Neural cell (in vitro differentiated cells): ENCODE data around the gene TMEM132C. TPM values are rescaled to one million over a fixed set of nuclear protein-coding genes. Genes with fewer than 3 reads are reported as not detected.

Experiments used
- H2AFZ ChIP-seq: fragments of 200-600, 300-800 bp; sonication (generic), shearing (Covaris generic); 2 replicates; pipeline ENCODE4 v1.6.0; 2014; ENCODE audit warnings: low read depth, mild to moderate bottlenecking, antibody characterized with exemption, low read length, moderate library complexity
- H3F3A ChIP-seq: fragments of 200-600 bp; shearing (Covaris generic); 2 replicates; pipeline ENCODE4 v1.6.1; 2016; ENCODE audit warnings: mild to moderate bottlenecking, moderate library complexity, mixed read lengths, antibody characterized with exemption, low read length; ENCODE audit not compliant: insufficient read depth, poor library complexity, severe bottlenecking
- H3K27ac ChIP-seq: fragments of 200-600, 300-800 bp; sonication (generic), shearing (Covaris generic); 2 replicates; pipeline ENCODE4 v1.5.1; 2014; ENCODE audit warnings: mild to moderate bottlenecking, low read length, moderate library complexity
- H3K27me3 ChIP-seq: fragments of 300-800, 200-600 bp; sonication (generic), shearing (Covaris generic); 2 replicates; pipeline ENCODE4 v1.6.0; 2014; ENCODE audit warnings: mild to moderate bottlenecking, low read depth, low read length, moderate library complexity; ENCODE audit not compliant: insufficient read depth
- H3K36me3 ChIP-seq: fragments of 300-800, 200-600 bp; sonication (generic), shearing (Covaris generic); 2 replicates; pipeline ENCODE4 v1.5.1; 2014; ENCODE audit warnings: mild to moderate bottlenecking, antibody characterized with exemption, low read length, moderate library complexity; ENCODE audit not compliant: insufficient read depth
- H3K4me2 ChIP-seq: fragments of 300-800, 200-600 bp; sonication (generic), shearing (Covaris generic); 2 replicates; pipeline ENCODE4 v1.6.0; 2014; ENCODE audit warnings: mild to moderate bottlenecking, low read length
- H3K4me3 ChIP-seq: fragments of 300-800, 200-600 bp; sonication (generic), shearing (Covaris generic); 2 replicates; pipeline ENCODE4 v1.5.1; 2014; ENCODE audit warnings: mild to moderate bottlenecking, low read length, moderate library complexity
- H3K79me2 ChIP-seq: fragments of 200-600 bp; shearing (Covaris generic); replicated peaks from 2 replicates; pipeline ENCODE4 v1.6.0; 2014; ENCODE audit warnings: mild to moderate bottlenecking, low read length, moderate library complexity; ENCODE audit not compliant: insufficient read depth
- H3K9ac ChIP-seq: fragments of 300-800, 200-600 bp; sonication (generic), shearing (Covaris generic); 2 replicates; pipeline ENCODE4 v1.6.1; 2016; ENCODE audit warnings: mild to moderate bottlenecking, low read length, mixed read lengths
- H3K9me2 ChIP-seq: fragments of 200-600 bp; shearing (Covaris generic); 2 replicates; pipeline ENCODE4 v1.6.1; 2016; ENCODE audit warnings: mild to moderate bottlenecking, low read length, mixed read lengths; ENCODE audit not compliant: insufficient read depth
- H3K9me3 ChIP-seq: fragments of 200-600, 300-800 bp; sonication (generic), shearing (Covaris generic); 2 replicates; pipeline ENCODE4 v1.6.1; 2016; ENCODE audit warnings: mild to moderate bottlenecking, mixed run types, low read length, moderate library complexity, mixed read lengths
- H4K20me1 ChIP-seq: fragments of 200-600 bp; shearing (Covaris generic); 2 replicates; pipeline ENCODE4 v1.6.1; 2016; ENCODE audit warnings: mild to moderate bottlenecking, mixed run types; ENCODE audit not compliant: insufficient read depth
- EP300 ChIP-seq: fragments of 450-650 bp; conservative IDR thresholded peaks from 2 replicates; pipeline ENCODE4 v1.6.1; 2014; ENCODE audit warnings: antibody characterized with exemption, mild to moderate bottlenecking, moderate library complexity; ENCODE audit not compliant: poor library complexity, severe bottlenecking
- EZH2 ChIP-seq: fragments of 200-600, 300-800 bp; shearing (Covaris generic), sonication (generic); IDR thresholded peaks from 2 replicates; pipeline ENCODE4 v1.6.1; 2014; ENCODE audit warnings: antibody characterized with exemption, low read length, borderline replicate concordance, mild to moderate bottlenecking; ENCODE audit not compliant: insufficient read depth, poor library complexity, severe bottlenecking
- MXI1 ChIP-seq: fragments of 450-650 bp; conservative IDR thresholded peaks from 2 replicates; pipeline ENCODE4 v1.6.1; 2014; ENCODE audit warnings: antibody characterized with exemption, mild to moderate bottlenecking; ENCODE audit not compliant: poor library complexity, severe bottlenecking
- POLR2AphosphoS5 ChIP-seq: IDR thresholded peaks from 2 replicates; pipeline ENCODE4 v1.6.1; 2012
- RAD21 ChIP-seq: fragments of 450-650 bp; conservative IDR thresholded peaks from 2 replicates; pipeline ENCODE4 v1.6.1; 2014; ENCODE audit warnings: antibody characterized with exemption, mild to moderate bottlenecking, moderate library complexity
- SMC3 ChIP-seq: fragments of 450-650 bp; conservative IDR thresholded peaks from 2 replicates; pipeline ENCODE4 v1.6.1; 2014; ENCODE audit warnings: antibody characterized with exemption, mild to moderate bottlenecking, moderate library complexity; ENCODE audit not compliant: poor library complexity
- TAF1 ChIP-seq: IDR thresholded peaks from 2 replicates; pipeline ENCODE4 v1.6.1; 2012; ENCODE audit warnings: low read depth
- polyA plus RNA-seq: library from polyadenylated mRNA; depleted of rRNA; stranded (reverse); fragments of >200 nt; gene quantifications from 2 replicates; pipeline ENCODE4 v1.2.3, GENCODE V29; 2014
- small RNA-seq, 3 experiments: library from RNA; depleted of rRNA; stranded (forward); fragments of <200 nt; gene quantifications; one replicate each; pipeline ENCODE3, GENCODE V24; 2012
- TF ChIP-seq, protein P1 (sequence below): fragments of 450-650 bp; IDR thresholded peaks from 2 replicates; pipeline ENCODE4 v1.5.1; 2014; ENCODE audit warnings: antibody characterized with exemption, mild to moderate bottlenecking, moderate library complexity; ENCODE audit not compliant: poor library complexity, severe bottlenecking
- TF ChIP-seq, protein P2 (sequence below): IDR thresholded peaks from 2 replicates; pipeline ENCODE4 v1.6.1; 2012; ENCODE audit warnings: borderline replicate concordance

Gene TMEM132C
- polyA plus RNA-seq, 1 donor from 2014 or later: 0.06 TPM

DNA sequence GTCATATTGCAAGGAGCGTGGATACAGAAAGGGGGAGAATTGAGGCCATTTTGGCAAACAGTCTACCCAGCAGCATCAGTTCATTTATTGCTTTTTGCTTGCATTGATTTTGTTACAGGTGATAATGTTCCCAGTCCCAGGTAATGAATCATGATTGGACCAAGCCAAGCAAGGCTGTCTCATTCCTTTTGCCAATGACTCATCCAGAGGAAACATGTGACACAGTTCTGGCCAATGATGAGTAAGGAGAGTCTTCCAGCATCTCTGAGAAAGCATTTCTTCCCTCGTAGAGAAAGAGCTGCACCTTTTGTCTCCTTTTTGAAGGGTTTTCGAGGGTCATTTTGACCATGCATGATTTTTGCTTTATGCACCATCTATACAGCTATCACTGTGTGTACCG, 488.6 kb downstream of the TMEM132C start:
- Histone ChIP-seq H3K79me2 (no peaks in the 10 kb centered on the region), H3K4me3 (no peak overlapping the region), H3K9me3 (no peaks in the 10 kb centered on the region), H3K27ac (no peak overlapping the region), H4K20me1 (no peaks in the 10 kb centered on the region), H3K4me2 (no peak overlapping the region), H3K9ac (no peak overlapping the region), H3F3A (no peaks in the 10 kb centered on the region), H3K27me3 (no peaks in the 10 kb centered on the region), H3K9me2 (no peaks in the 10 kb centered on the region), H3K36me3 (no peaks in the 10 kb centered on the region), H2AFZ (no peak overlapping the region)
- TF ChIP-seq POLR2AphosphoS5 (no peak), SMC3 (no peak), TAF1 (no peak), MXI1 (no peak), EP300 (no peak), EZH2 (no peak), RAD21 (no peak)
- TF ChIP-seq, protein P1, sequence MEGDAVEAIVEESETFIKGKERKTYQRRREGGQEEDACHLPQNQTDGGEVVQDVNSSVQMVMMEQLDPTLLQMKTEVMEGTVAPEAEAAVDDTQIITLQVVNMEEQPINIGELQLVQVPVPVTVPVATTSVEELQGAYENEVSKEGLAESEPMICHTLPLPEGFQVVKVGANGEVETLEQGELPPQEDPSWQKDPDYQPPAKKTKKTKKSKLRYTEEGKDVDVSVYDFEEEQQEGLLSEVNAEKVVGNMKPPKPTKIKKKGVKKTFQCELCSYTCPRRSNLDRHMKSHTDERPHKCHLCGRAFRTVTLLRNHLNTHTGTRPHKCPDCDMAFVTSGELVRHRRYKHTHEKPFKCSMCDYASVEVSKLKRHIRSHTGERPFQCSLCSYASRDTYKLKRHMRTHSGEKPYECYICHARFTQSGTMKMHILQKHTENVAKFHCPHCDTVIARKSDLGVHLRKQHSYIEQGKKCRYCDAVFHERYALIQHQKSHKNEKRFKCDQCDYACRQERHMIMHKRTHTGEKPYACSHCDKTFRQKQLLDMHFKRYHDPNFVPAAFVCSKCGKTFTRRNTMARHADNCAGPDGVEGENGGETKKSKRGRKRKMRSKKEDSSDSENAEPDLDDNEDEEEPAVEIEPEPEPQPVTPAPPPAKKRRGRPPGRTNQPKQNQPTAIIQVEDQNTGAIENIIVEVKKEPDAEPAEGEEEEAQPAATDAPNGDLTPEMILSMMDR: no peak
- TF ChIP-seq, protein P2, sequence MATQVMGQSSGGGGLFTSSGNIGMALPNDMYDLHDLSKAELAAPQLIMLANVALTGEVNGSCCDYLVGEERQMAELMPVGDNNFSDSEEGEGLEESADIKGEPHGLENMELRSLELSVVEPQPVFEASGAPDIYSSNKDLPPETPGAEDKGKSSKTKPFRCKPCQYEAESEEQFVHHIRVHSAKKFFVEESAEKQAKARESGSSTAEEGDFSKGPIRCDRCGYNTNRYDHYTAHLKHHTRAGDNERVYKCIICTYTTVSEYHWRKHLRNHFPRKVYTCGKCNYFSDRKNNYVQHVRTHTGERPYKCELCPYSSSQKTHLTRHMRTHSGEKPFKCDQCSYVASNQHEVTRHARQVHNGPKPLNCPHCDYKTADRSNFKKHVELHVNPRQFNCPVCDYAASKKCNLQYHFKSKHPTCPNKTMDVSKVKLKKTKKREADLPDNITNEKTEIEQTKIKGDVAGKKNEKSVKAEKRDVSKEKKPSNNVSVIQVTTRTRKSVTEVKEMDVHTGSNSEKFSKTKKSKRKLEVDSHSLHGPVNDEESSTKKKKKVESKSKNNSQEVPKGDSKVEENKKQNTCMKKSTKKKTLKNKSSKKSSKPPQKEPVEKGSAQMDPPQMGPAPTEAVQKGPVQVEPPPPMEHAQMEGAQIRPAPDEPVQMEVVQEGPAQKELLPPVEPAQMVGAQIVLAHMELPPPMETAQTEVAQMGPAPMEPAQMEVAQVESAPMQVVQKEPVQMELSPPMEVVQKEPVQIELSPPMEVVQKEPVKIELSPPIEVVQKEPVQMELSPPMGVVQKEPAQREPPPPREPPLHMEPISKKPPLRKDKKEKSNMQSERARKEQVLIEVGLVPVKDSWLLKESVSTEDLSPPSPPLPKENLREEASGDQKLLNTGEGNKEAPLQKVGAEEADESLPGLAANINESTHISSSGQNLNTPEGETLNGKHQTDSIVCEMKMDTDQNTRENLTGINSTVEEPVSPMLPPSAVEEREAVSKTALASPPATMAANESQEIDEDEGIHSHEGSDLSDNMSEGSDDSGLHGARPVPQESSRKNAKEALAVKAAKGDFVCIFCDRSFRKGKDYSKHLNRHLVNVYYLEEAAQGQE: no peak

Small RNA genes lying within 50 kb of the gene (small RNA-seq; reads per million reads assigned to genes)
- 0 to 1.2 (median 0) reads per million in 3 experiments for gene MIR3612
- gene MIR4419B: 0 reads per million in 3 experiments
